Measurements from ENCODE around the gene ANKH.

The ANKH gene

GRCh38 chr5:14760548-14761002 lies 111.0 kb downstream of the ANKH start:
- DNase-seq (ENCODE audit: low read depth) = no peak

GRCh38 chr5:14759744-14760547 lies 111.6 kb downstream of the ANKH start:
- DNase-seq (ENCODE audit: low read depth) = no peak

GRCh38 chr5:14757850-14758249 lies 113.7 kb downstream of the ANKH start:
- DNase-seq (ENCODE audit: low read depth) = no peak

- no peak for DNase-seq (ENCODE audit: low read depth)
Observed at GRCh38 chr5:14756478-14756877, 115.1 kb downstream of the ANKH start.

GRCh38 chr5:14753947-14754346 lies 117.6 kb downstream of the ANKH start:
- DNase-seq (ENCODE audit: low read depth) = no peak

GRCh38 chr5:14753292-14753691 lies 118.3 kb downstream of the ANKH start:
- DNase-seq (ENCODE audit: low read depth) = no peak

- DNase-seq (ENCODE audit: low read depth) = no peak
Observed at GRCh38 chr5:14752497-14753071, 119.0 kb downstream of the ANKH start.

- DNase-seq (ENCODE audit: low read depth) = no peak
Observed at GRCh38 chr5:14750712-14751111, 120.9 kb downstream of the ANKH start.

GRCh38 chr5:14749579-14750101 lies 121.9 kb downstream of the ANKH start:
- DNase-seq (ENCODE audit: low read depth) = no peak

GRCh38 chr5:14748180-14748900 lies 123.2 kb downstream of the ANKH start:
- DNase-seq (ENCODE audit: low read depth) = no peak

GRCh38 chr5:14745753-14746152 lies 125.8 kb downstream of the ANKH start:
- DNase-seq (ENCODE audit: low read depth) = no peak

- no peak for DNase-seq (ENCODE audit: low read depth)
Observed at GRCh38 chr5:14745188-14745563, 126.4 kb downstream of the ANKH start.

GRCh38 chr5:14744296-14745187 lies 127.0 kb downstream of the ANKH start:
- DNase-seq (ENCODE audit: low read depth) = no peak

- no peak for DNase-seq (ENCODE audit: low read depth)
Observed at GRCh38 chr5:14743601-14744295, 127.8 kb downstream of the ANKH start.

- DNase-seq (ENCODE audit: low read depth) = no peak
Observed at GRCh38 chr5:14742498-14742897, 129.1 kb downstream of the ANKH start.

GRCh38 chr5:14741801-14742440 lies 129.7 kb downstream of the ANKH start:
- no peak for DNase-seq (ENCODE audit: low read depth)

GRCh38 chr5:14741131-14741530 lies 130.4 kb downstream of the ANKH start:
- no peak for DNase-seq (ENCODE audit: low read depth)

GRCh38 chr5:14739981-14740380 lies 131.6 kb downstream of the ANKH start:
- no peak for DNase-seq (ENCODE audit: low read depth)

- no peak for DNase-seq (ENCODE audit: low read depth)
Observed at GRCh38 chr5:14739538-14739937, 132.0 kb downstream of the ANKH start.

- no peak for DNase-seq (ENCODE audit: low read depth)
Observed at GRCh38 chr5:14738050-14738449, 133.5 kb downstream of the ANKH start.

GRCh38 chr5:14737291-14737690 lies 134.3 kb downstream of the ANKH start:
- DNase-seq (ENCODE audit: low read depth) = no peak
